Kidney tubule cell (primary cell): ENCODE measurements around the gene AMPD3.

ENCODE experiments used
- DNase-seq: peaks from one replicate; pipeline ENCODE4 v3.0.0-alpha.2; 2018; ENCODE audit warnings: low spot score

AMPD3 gene

GRCh38 chr11:10539339-10539738 is 84.3 kb downstream of the AMPD3 start:
- DNase-seq = no peak

DNA sequence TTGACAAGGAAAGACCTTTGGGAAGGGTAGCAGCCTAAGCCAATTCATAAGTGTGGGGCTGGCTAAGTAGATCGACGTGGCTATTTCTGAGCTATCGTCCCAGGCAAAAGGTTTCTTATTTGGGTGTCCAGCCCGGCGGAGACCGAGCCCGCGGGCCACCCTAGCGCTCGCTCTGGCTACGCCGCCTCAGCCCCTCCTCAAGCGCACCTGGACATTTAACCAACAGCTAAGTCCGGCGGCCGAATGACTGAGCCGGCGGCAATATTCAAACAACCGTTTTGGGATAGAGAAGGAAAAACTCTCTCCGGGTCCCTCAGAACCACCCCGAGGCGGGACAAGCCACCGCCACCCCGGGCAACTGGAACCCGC is 85.5 kb downstream of the AMPD3 start:
- DNase-seq = peak; percentile 61

- DNase-seq = peak; percentile 94
These were observed 86.0 kb downstream of the AMPD3 start, which contains the start of gene RNF141 for GRCh38 chr11:10540915-10541560. TSS of gene RNF141 (minus strand) at chr11:10541187. CDS start at chr11:10534158, 7,029 bp downstream.

DNA sequence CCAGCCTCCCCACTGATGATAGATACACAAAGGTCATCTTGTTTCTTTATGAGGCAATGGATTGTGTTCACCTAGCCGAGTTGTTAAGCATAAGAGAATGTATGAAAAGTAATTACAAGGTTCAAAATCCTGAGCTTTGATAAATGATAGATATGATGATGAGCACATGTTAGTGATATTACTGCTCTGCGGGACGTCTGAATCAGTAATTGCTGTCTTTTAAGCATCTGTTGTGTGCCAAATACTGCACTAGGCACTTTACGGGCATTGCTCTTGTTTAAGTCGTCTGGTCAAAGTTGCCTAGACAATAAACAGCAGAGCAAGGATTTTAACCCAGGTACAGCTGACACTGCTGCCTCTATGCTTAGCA is 86.5 kb downstream of the AMPD3 start:
- DNase-seq = no peak

DNA sequence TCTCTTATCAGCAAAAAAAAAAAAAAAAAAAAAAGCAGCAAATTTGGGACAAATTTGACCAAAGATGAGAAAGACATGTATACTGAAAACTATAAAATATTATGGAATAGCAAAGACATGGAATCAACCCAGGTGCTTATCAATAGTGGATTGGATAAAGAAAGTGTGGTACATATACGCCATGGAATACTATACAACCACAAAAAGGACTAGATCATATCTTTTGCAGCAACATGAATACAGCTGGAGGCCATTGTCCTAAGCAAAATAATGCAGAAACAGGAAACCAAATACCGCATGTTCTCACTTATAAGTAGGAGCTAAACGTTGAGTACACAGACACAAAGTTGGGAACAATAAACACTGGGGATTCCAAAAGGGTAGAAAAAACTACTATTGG is 87.7 kb downstream of the AMPD3 start:
- no peak for DNase-seq

- no peak for DNase-seq
These were observed 88.7 kb downstream of the AMPD3 start for GRCh38 chr11:10543782-10544181.

DNA sequence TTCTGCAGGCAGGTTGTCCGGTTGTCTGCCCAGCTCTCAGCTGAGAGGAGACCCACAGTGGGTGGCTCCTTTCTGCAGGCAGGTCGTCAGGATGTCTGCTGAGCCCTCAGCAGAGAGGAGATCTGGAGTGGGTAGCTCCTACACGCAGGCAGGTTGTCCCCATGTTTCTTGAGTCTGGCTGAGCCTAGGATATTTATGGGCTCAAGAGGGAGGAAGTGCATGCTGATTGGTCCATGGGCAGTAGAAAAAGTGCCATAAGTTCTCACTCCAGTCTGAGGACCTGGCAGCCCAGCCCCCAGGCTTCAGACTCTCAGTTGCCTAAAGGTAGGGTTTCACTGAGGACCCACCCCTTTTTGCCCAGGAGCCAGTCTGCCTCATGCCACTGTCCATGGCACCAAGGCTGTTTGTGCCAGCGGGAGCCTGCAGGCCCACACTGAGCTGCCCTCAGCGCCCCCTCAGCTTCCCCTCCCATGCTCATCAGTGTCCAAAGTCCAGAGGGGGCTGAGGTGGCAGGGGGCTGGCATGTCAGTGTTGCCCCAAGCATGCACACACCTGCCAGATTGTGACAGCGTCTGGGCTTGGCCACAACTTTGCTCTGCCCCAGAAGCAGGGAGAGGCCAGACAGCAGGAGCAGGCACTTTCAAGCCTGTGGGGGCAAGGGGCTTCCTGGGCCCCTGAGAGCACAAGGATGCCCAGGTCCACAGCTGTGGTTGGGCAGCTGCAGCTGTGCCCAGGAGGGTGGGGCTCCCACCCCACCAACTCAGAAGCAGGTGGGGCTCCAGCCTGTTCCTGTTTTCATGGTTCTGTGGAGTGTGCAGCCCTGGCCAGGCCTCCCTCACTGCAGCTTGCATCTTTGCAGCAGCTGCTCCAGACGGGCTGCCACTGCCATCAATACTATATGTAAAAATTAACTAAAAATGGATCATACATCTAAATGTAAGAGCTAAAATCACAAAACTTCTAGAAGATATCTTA is 89.7 kb downstream of the AMPD3 start:
- DNase-seq = no peak

- peak; percentile 57 for DNase-seq
These were observed 95.6 kb downstream of the AMPD3 start for GRCh38 chr11:10550503-10551289.

GRCh38 chr11:10551290-10551592 is 96.2 kb downstream of the AMPD3 start:
- DNase-seq = no peak

- no peak for DNase-seq
These were observed 96.8 kb downstream of the AMPD3 start for GRCh38 chr11:10551845-10552352.

- DNase-seq = no peak
These were observed 101.5 kb downstream of the AMPD3 start for GRCh38 chr11:10556590-10556989.
